DMS 273 (cell line): ENCODE results near the gene CDH12.
"Not testable (repeated sequence)": the region's sequence is repeated elsewhere in the genome, so short reads cannot be mapped to it uniquely, and the experiment has no call there.

Experiments
- DNase-seq: peaks from one replicate; lab custom pipeline; 2025; ENCODE audit not compliant: unreplicated experiment; lab: John Stamatoyannopoulos, UW

Gene CDH12

GRCh38 chr5:22852807-22853660 lies at the start of gene CDH12:
TSS of gene CDH12 (minus strand) at chr5:22853344.
- peak; percentile 73 for DNase-seq

DNA sequence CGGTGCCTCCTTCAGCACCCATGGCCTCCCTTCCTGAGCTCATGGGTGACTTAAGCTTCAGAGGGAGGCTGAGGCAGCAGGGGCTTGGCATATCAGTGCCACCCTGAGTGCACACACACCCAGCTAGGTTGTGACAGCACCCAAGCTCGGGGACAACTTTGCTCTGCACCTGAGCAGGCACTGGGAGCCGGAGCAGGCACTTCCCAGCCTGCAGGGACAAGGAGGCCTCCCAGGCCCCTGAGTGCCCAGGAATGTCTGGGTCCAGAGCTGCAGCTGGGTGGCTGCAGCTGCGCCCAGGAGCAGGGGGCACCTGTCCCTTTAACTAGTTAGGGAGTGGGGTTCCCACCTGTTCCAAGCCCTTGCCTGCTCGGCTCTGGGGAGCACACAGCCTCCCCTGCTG lies 48.7 kb upstream of the CDH12 start:
- no peak for DNase-seq

DNA sequence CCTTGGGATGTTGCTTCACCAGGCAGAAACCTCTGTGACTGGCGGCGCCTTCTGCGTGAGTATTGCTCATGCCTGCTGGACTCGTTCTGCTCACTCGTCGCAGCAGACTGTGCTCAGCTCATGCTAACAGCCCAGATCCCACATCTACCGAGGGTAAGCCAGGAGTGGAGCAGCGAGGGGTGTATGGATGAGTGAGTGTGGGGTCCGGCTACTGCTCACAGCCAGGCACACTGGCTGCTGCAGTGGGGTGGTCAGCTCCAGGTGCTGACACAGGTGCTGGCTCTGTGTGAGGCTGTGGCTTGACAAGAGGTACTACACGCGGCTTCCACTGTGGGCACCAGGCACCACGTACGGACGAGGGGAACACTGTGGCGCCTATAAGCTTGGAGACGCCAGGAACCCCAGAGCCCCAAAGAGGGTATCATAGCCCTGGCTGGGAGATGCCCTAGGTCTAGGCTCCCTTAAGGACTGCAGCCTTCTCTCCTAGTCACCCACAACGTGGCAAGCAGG lies 47.7 kb upstream of the CDH12 start:
- no peak for DNase-seq

GRCh38 chr5:22899341-22899740 lies 46.2 kb upstream of the CDH12 start:
- DNase-seq: no peak

GRCh38 chr5:22896152-22896551 lies 43.0 kb upstream of the CDH12 start:
- DNase-seq: no peak

GRCh38 chr5:22892441-22892840 lies 39.3 kb upstream of the CDH12 start:
- no peak for DNase-seq

DNA sequence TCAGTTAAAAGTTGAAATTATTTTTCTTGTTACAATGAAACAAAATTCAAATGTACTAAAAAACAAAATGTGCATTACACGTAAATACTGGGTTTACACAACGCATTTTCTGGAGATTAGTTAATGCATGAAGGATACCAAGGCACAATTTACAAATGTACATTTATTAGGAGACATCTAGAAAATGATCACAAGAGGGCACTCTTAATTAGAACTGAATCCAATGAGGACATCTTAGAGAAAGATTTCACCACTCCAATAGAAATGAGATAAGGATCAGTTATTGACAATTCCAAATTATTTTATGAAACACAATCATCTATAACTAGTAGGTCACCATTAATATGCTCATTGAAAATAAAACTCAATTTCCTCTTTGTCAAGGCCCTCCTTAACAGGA lies 36.6 kb upstream of the CDH12 start:
- DNase-seq: peak; percentile 56

- no peak for DNase-seq
Measured at GRCh38 chr5:22887566-22887965, 34.4 kb upstream of the CDH12 start.

DNA sequence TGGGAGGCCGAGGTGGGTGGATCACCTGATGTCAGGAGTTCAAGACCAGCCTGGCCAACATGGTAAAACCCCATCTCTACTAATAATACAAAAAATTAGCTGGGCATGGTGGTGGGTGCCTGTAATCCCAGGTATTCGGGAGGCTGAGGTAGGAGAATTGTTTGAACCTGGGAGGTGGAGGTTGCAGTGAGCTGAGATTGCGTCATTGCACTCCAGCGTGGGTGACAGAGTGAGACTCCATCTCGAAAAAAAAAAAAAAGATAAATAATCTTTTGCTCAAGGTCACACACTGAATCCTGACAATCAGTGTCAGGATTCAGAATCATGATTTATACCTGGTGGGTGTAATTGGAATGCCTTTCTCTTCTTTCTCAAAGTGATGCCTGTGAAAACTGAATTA lies 5.8 kb upstream of the CDH12 start:
- DNase-seq: not testable (repeated sequence)

DNA sequence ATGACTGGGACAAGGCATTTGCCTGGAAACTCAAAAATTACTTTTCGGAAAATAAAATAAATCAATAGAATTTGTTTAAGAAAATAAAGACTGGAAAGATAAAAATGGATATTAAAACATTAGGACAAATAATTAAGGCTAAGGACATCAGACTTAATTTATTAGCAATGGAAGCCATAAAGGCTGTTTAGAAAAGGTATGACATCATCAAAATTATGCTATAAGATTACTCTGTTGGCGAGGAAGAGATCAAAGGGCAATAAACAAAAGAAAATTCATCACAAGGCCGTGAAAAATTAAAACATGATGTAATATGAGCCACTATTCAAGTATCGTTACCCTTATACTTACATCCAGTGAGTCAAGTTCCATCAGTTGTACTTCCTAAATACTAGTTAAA lies 2.7 kb upstream of the CDH12 start:
- no peak for DNase-seq

DNA sequence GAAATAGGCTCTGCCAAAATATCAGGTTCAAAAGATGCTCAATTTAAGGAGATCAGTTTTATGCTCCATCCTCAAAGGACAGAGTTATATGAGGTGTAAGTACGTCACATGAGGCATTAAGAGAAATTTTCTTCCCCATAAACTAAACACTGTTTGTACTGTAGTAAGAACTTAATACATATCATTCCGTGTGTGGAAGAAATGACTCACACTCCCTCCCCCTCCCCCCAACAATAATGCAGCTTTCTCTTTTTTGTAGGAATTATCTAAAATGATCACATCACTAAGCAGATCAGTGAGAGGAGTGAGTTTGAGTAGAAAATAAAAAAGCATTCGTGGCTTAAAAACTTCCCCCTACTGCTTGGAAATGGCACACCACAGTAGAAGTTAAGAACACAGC lies 2.2 kb downstream of the CDH12 start:
- DNase-seq: no peak

DNA sequence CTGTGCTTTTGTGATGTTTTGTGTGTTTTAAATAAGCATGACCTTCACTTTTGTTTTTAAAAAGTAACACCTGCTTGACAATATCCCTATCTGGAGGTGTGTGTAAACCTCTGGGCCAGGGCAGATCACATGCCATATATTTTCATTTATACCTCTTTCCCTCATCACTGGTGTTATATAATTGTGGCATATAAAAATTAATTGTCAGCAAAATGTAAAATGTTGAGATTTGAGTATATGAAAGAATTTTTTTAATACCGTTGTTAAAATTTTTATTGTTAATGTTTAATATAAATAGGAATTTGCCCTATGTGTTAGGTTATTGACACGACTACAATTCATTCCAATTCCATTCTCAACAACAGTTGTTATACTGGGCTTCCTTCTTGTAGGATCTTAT lies 6.5 kb downstream of the CDH12 start:
- no peak for DNase-seq

GRCh38 chr5:22844636-22845035 lies 8.5 kb downstream of the CDH12 start:
- DNase-seq: no peak

DNA sequence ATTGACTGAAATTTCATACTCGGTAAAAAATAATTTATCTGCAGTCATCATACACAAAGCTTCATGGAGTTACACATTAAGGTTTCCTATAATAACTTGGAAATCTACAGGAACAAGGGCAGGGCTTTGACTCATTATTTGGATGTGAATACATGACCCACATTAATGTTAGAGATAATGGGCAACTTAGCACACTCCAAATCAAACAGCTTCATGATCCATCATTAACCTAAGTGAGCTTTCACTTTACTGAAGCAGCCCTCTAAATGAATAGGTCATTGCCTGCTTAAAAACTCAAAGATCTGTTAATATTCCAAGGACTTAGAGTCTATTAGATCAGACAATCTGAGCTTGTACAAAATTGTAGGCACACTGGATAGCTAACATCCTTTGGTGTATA lies 9.0 kb downstream of the CDH12 start:
- no peak for DNase-seq

DNA sequence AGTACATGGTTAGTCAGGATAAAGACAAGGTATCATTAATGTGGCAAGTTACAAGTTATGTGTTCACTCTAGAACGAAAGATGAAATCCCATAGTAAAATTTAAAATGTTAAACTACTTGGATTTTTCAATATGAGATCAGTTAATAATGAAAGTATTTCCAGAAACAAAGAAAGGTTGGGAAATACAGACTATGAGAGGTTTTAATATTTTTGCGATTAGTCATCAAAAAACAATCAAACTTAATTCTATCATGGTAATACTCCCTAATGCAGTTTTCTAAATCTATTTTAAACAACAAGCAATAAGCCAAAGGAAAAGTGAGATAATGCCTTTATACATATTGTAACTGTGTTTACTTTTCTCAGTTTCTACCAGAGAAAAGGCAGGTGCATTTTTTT lies 10.6 kb downstream of the CDH12 start:
- no peak for DNase-seq

DNA sequence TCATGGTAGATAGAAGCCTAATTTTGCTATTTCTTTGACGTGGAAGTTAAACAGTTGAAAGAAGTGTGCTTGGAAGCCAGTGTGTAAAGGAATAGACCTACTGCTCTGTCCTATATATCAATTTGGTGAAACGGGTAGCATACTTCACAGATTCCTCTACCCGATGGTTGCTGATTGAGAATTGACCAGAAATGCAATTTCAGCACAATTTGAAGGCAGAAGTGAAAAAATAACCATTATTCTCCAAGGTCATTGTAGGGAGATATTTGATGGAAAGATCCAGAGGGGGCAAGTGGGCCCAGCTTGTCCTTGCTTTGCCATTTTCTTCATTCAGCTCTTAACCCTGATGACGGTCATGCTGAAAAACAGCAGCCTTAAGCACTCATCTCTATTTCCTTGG lies 15.3 kb downstream of the CDH12 start:
- DNase-seq: no peak

DNA sequence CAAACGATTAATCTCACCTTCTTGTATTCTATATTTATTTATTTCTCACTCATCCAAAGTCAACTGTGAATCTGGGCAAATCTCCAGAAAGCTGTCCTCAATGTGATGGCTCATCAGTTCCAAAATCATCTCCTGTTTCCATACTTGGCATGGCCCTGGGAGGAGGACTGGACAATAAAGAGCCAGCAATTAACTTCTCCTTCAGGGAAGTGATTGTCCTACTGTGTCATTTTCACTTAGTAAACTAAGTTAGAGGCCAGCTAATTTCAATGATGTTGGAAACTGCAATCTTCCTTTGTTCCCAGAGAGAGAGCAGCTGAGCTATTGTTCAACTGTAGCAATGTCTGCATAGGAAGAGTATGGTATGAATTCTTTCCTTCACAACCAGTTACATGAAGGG lies 17.5 kb downstream of the CDH12 start:
- DNase-seq: peak; percentile 45

DNA sequence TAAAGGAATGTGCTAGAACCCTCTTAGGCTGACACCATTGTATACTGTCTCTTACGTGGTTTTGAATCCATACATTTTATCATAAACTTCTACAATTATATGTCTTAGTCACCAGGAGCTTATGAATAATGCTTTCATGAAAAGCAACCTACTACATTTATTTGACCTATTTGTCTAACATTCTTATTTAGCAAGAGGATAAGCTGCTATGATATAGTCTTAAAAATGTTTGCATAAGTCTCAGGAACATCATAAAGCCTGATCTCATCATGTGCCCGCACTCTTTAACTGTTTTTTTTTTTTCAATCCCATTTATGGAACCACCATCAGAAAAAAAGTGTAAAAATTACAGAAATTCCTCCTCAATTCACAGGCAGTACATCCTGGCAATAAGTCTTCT lies 59.7 kb downstream of the CDH12 start:
- no peak for DNase-seq

DNA sequence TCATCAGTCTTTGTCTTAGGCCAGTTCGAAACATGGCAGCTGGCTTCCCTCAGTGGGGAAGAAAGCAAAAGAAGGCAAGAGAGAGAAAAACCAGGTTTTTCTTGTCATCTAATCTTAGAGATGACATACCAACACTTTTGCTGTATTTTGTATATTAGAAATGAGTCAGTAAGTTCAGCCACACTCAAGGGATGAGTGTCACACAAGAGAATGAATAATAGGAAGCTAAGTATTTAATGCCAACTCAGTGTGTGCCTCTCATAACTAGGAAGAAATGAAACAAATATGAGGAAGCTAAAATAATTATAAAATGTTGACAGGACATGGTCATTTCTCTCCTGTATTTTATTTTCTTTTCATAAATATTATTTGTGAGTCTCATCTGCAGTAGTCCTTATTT lies 65.3 kb downstream of the CDH12 start:
- DNase-seq: no peak

GRCh38 chr5:22787398-22787797 lies 65.7 kb downstream of the CDH12 start:
- no peak for DNase-seq

DNA sequence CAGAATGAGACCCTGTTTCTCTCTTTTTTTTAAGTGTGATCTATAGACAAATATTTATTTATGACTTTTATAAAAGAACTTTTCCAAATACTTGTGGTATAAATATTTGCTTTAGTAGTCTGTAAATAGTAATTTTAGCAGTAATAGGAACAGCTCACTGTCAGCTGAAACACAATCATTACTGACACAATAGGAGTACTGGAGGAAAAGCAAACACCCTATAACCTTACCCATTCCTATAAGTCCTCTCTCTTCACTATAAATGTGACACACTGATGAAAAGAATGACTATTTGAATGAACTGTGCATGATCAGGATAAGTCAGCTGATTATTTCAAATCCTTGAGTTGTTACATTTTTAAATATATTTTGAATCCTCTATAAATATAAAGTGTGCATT lies 72.4 kb downstream of the CDH12 start:
- DNase-seq: no peak

DNA sequence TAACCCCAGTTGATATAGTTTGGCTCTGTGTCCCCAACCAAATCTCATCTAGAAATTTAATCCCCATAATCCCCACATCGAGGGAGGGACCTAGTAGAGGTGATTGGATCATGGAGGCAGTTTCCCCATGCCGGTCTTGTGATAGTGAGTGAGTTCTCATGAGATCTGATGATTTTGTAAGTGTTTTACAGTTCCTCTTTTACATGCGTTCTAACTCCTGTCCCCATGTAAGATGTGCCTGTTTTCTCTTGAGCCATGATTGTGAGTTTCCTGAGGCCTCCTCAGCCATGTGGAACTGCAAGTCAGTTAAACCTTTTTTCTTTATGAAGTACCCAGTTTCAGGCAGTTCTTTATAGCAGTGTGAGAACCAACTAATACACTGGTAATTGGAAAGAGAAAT lies 73.6 kb downstream of the CDH12 start:
- no peak for DNase-seq

- DNase-seq: no peak
Measured at GRCh38 chr5:22776285-22776684, 76.9 kb downstream of the CDH12 start.
